HG03460 (cell line): ENCODE measurements around the gene COG3.

ENCODE experiments used
- ATAC-seq: cut with Tn5 transposase; IDR thresholded peaks from one replicate; pipeline ENCODE4 v1.9.1; 2021; ENCODE audit not compliant: unreplicated experiment

The COG3 gene

GRCh38 chr13:45544520-45544919 is 79.8 kb downstream of the COG3 start:
- no peak for ATAC-seq

GRCh38 chr13:45545686-45546409 is 81.1 kb downstream of the COG3 start:
- ATAC-seq, result no peak

- no peak for ATAC-seq
These were observed 81.6 kb downstream of the COG3 start for GRCh38 chr13:45546410-45546765.

- ATAC-seq, result no peak
These were observed 83.5 kb downstream of the COG3 start for GRCh38 chr13:45548281-45548680.

- ATAC-seq, result no peak
These were observed 89.9 kb downstream of the COG3 start for GRCh38 chr13:45554604-45555109.

- ATAC-seq, result no peak
These were observed 99.5 kb downstream of the COG3 start for GRCh38 chr13:45564133-45564776.

- ATAC-seq, result no peak
These were observed 100.6 kb downstream of the COG3 start for GRCh38 chr13:45565331-45565730.

- no peak for ATAC-seq
These were observed 110.5 kb downstream of the COG3 start for GRCh38 chr13:45575146-45575829.

- ATAC-seq, result no peak
These were observed 111.1 kb downstream of the COG3 start for GRCh38 chr13:45575830-45576180.

GRCh38 chr13:45576466-45576865 is 111.7 kb downstream of the COG3 start:
- no peak for ATAC-seq

- ATAC-seq, result no peak
These were observed 117.8 kb downstream of the COG3 start for GRCh38 chr13:45582408-45583076.

GRCh38 chr13:45584816-45585215 is 120.1 kb downstream of the COG3 start:
- ATAC-seq, result no peak
